ENCODE data around the gene PRLHR. TPM values are rescaled to one million over a fixed set of nuclear protein-coding genes. Genes with fewer than 3 reads are reported as not detected.

The PRLHR gene
- total and polyA plus RNA-seq, 10 of the 15 experiments (the other 5 are each of a cell fraction or from before 2014, with no cell fraction given): not detected

Other genes starting within 250 kb of the PRLHR start
- gene CACUL1, start 159.3 kb upstream of the PRLHR start, total RNA-seq (2014; rRNA removed): 10.4 and 18.2 TPM in 2 replicates
- gene CACUL1, start 159.3 kb upstream of the PRLHR start, total RNA-seq (2014; rRNA removed; fragmentation: Illumina TruSeq; extraction: Trizol): 14.8 and 19.6 TPM in 2 replicates
- 19.1 and 21.0 TPM in 2 replicates for gene CACUL1, start 159.3 kb upstream of the PRLHR start, total RNA-seq (2021)
- gene CACUL1, start 159.3 kb upstream of the PRLHR start, polyA plus RNA-seq (2011; rRNA removed): 23.2 and 27.1 TPM in 2 replicates
- 8.1 and 8.4 TPM in 2 replicates for gene CACUL1, start 159.3 kb upstream of the PRLHR start, polyA plus RNA-seq (2014; fragmentation: Illumina TruSeq; extraction: Trizol)
- gene CACUL1, start 159.3 kb upstream of the PRLHR start, polyA plus RNA-seq (2014; fragmentation: Nextera tagmentation; extraction: Ambion mirVana): 10 to 100 TPM in 1 of 2 experiments, 1 to 10 TPM in 1; 7.4 to 10.6 TPM
- 7.9 and 9.2 TPM in 2 replicates for gene CACUL1, start 159.3 kb upstream of the PRLHR start, polyA plus RNA-seq (2014; rRNA removed)
- 10 to 100 TPM; 15.3 to 18.2 TPM for gene CACUL1, start 159.3 kb upstream of the PRLHR start, polyA plus RNA-seq (2016; fragmentation: Nextera tagmentation; extraction: Ambion mirVana)